22Rv1 (cell line): ENCODE data around the gene TIMM8B.

ENCODE experiments used
- ZFX ChIP-seq: fragments of 450-650 bp; IDR thresholded peaks from 2 replicates; pipeline ENCODE4 v1.6.1; 2017; ENCODE audit warnings: antibody characterized with exemption, borderline replicate concordance
- TF ChIP-seq, protein P1 (sequence below): fragments of 450-650 bp; IDR thresholded peaks from 2 replicates; pipeline ENCODE4 v1.5.1; 2017; ENCODE audit warnings: mild to moderate bottlenecking

GRCh38 chr11:112042161-112042960, 44.2 kb downstream of the TIMM8B start:
- TF ChIP-seq, protein P1, sequence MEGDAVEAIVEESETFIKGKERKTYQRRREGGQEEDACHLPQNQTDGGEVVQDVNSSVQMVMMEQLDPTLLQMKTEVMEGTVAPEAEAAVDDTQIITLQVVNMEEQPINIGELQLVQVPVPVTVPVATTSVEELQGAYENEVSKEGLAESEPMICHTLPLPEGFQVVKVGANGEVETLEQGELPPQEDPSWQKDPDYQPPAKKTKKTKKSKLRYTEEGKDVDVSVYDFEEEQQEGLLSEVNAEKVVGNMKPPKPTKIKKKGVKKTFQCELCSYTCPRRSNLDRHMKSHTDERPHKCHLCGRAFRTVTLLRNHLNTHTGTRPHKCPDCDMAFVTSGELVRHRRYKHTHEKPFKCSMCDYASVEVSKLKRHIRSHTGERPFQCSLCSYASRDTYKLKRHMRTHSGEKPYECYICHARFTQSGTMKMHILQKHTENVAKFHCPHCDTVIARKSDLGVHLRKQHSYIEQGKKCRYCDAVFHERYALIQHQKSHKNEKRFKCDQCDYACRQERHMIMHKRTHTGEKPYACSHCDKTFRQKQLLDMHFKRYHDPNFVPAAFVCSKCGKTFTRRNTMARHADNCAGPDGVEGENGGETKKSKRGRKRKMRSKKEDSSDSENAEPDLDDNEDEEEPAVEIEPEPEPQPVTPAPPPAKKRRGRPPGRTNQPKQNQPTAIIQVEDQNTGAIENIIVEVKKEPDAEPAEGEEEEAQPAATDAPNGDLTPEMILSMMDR, result no peak
- no peak for TF ChIP-seq ZFX
